HCT116 (cell line): ENCODE data around the gene LGI2. TPM values are rescaled to one million over a fixed set of nuclear protein-coding genes. Genes with fewer than 3 reads are reported as not detected.

Experiments used
- ATAC-seq: fragments of 200-7000 bp; cut with Tn5 transposase; 2 replicates; pipeline ENCODE4 v1.9.1; 2020; ENCODE audit warnings: mild to moderate bottlenecking, moderate library complexity
- BruUV-seq: library from RNA; stranded (reverse); fragments of 400-500 nt; replicated peaks from 2 replicates; lab custom pipeline; 2021; lab: Mats Ljungman, UMichigan
- CTCF ChIA-PET: fragments of 300-600 bp; sonication (Branson Sonifier 250); formaldehyde crosslinking; loops from one replicate; lab custom pipeline; 2021; ENCODE audit warnings: antibody characterized with exemption; lab: Charles Lee
- POLR2A ChIA-PET: fragments of 300-600, 350-600 bp; sonication (Branson Sonifier 250); formaldehyde crosslinking; loops from one replicate; lab custom pipeline; 2021; ENCODE audit warnings: antibody characterized with exemption; lab: Charles Lee
- RAD21 ChIA-PET, 2 experiments: fragments of 300-600 bp; sonication (Branson Sonifier 250); formaldehyde crosslinking; loops; one replicate each; lab custom pipeline; 2023; ENCODE audit warnings: low total read pairs in 2 of 2; ENCODE audit not compliant: uncharacterized antibody in 2 of 2, unreplicated experiment in 2 of 2, low non-redundant PET in 1 of 2; lab: Charles Lee
- DNase-seq: peaks from one replicate; pipeline ENCODE4 v3.0.0-alpha.2; 2010; ENCODE audit warnings: low read depth, low spot score
- H2AFZ ChIP-seq: fragments of 200-600 bp; shearing (Covaris generic), sonication (generic); 2 replicates; pipeline ENCODE4 v1.6.1; 2017; ENCODE audit warnings: low read depth, mixed run types, mixed read lengths, antibody characterized with exemption, low read length; ENCODE audit not compliant: poor library complexity, severe bottlenecking
- H3K27ac ChIP-seq: 2 replicates; pipeline ENCODE4 v1.5.1; 2012; ENCODE audit warnings: low read depth, low read length
- H3K27me3 ChIP-seq: fragments of 200-600 bp; sonication (generic); 2 replicates; pipeline ENCODE4 v1.6.1; 2016; ENCODE audit warnings: mixed run types, low read length, mixed read lengths; ENCODE audit not compliant: insufficient read depth
- H3K36me3 ChIP-seq, 2 experiments: fragments of 200-500 bp in 1 of 2; fragments of 200-600 bp in 1 of 2; sonication (Bioruptor generic) in 1 of 2; sonication (generic) in 1 of 2; 2 replicates each; pipeline versions ENCODE4 v1.5.1 to v1.6.1; 2014 to 2016; ENCODE audit warnings: low read length in 2 of 2, inconsistent platforms in 1 of 2, mixed read lengths in 1 of 2, mixed run types in 1 of 2; ENCODE audit not compliant: insufficient read depth in 2 of 2, control insufficient read depth in 1 of 2
- H3K4me1 ChIP-seq, 2 experiments: fragments of 200-600 bp in 1 of 2; sonication (generic) in 1 of 2; 2 replicates each; pipeline versions ENCODE4 v1.5.1 to v1.6.1; 2012 to 2017; ENCODE audit warnings: low read length in 2 of 2, inconsistent platforms in 1 of 2, mild to moderate bottlenecking in 1 of 2, mixed read lengths in 1 of 2, mixed run types in 1 of 2, moderate library complexity in 1 of 2; ENCODE audit not compliant: insufficient read depth in 2 of 2, control insufficient read depth in 1 of 2
- H3K4me2 ChIP-seq: fragments of 200-600 bp; sonication (generic); 2 replicates; pipeline ENCODE4 v1.6.1; 2017; ENCODE audit warnings: mixed run types, low read length, mixed read lengths
- H3K4me3 ChIP-seq, 2 experiments: fragments of 200-600 bp in 1 of 2; sonication (generic) in 1 of 2; replicated peaks in 1 of 2; 2 replicates each; pipeline ENCODE4 v1.5.1; 2011 to 2016; ENCODE audit warnings: low read length in 2 of 2, control low read depth in 1 of 2, low read depth in 1 of 2, mild to moderate bottlenecking in 1 of 2, mixed read lengths in 1 of 2, mixed run types in 1 of 2
- H3K79me2 ChIP-seq: fragments of 200-600 bp; sonication (generic); 2 replicates; pipeline ENCODE4 v1.6.1; 2017; ENCODE audit warnings: mild to moderate bottlenecking, mixed run types, low read length, moderate library complexity, mixed read lengths; ENCODE audit not compliant: insufficient read depth
- H3K9ac ChIP-seq: fragments of 200-600 bp; sonication (generic); 2 replicates; pipeline ENCODE4 v1.6.1; 2016; ENCODE audit warnings: low read length, mixed read lengths
- H3K9me2 ChIP-seq: fragments of 200-600 bp; sonication (generic), shearing (Covaris generic); 2 replicates; pipeline ENCODE4 v1.6.1; 2017; ENCODE audit warnings: mixed run types, mild to moderate bottlenecking, moderate library complexity; ENCODE audit not compliant: insufficient read depth
- H3K9me3 ChIP-seq, 2 experiments: fragments of 200-500 bp in 1 of 2; fragments of 200-600 bp in 1 of 2; sonication (Bioruptor generic) in 1 of 2; sonication (generic) in 1 of 2; 2 replicates each; pipeline ENCODE4 v1.6.1; 2014 to 2017; ENCODE audit warnings: low read length in 2 of 2, mixed read lengths in 2 of 2, inconsistent platforms in 1 of 2, low read depth in 1 of 2, mild to moderate bottlenecking in 1 of 2, mixed run types in 1 of 2, moderate library complexity in 1 of 2; ENCODE audit not compliant: control insufficient read depth in 1 of 2, insufficient read depth in 1 of 2
- H4K20me1 ChIP-seq: fragments of 200-600 bp; sonication (generic), shearing (Covaris generic); 2 replicates; pipeline ENCODE4 v1.6.1; 2017; ENCODE audit warnings: mixed run types, mild to moderate bottlenecking, moderate library complexity; ENCODE audit not compliant: insufficient read depth
- ATF3 ChIP-seq: IDR thresholded peaks from 2 replicates; pipeline ENCODE4 v1.6.1; 2012
- CEBPB ChIP-seq: IDR thresholded peaks from 2 replicates; pipeline ENCODE4 v1.6.1; 2012; ENCODE audit warnings: low read depth
- CTCF ChIP-seq, 3 experiments: fragments of 200-600 bp in 1 of 3; sonication (generic) in 1 of 3; IDR thresholded peaks in 2 of 3; conservative IDR thresholded peaks in 1 of 3; 2 replicates each; pipeline ENCODE4 v1.5.1; 2012 to 2017; ENCODE audit warnings: low read depth in 2 of 3, low read length in 2 of 3, antibody characterized with exemption in 1 of 3, borderline replicate concordance in 1 of 3, control low read depth in 1 of 3, mild to moderate bottlenecking in 1 of 3, mixed read lengths in 1 of 3, mixed run types in 1 of 3, moderate library complexity in 1 of 3; ENCODE audit not compliant: insufficient read depth in 1 of 3
- EZH2 ChIP-seq: fragments of 200-600 bp; sonication (generic); IDR thresholded peaks from 2 replicates; pipeline ENCODE4 v1.6.1; 2017; ENCODE audit warnings: antibody characterized with exemption, mixed run types
- EZH2phosphoT487 ChIP-seq: fragments of 200-600 bp; IDR thresholded peaks from 2 replicates; pipeline ENCODE4 v1.6.1; 2018; ENCODE audit warnings: antibody characterized with exemption, borderline replicate concordance
- SP1 ChIP-seq: IDR thresholded peaks from 2 replicates; pipeline ENCODE4 v1.6.1; 2012; ENCODE audit warnings: low read depth
- SRF ChIP-seq: IDR thresholded peaks from 2 replicates; pipeline ENCODE4 v1.6.1; 2012; ENCODE audit warnings: low read depth
- ZBTB33 ChIP-seq: IDR thresholded peaks from 2 replicates; pipeline ENCODE4 v1.6.1; 2011; ENCODE audit warnings: mild to moderate bottlenecking, low read length, moderate library complexity; ENCODE audit not compliant: insufficient replicate concordance; ENCODE audit errors: extremely low read depth
- ZFX ChIP-seq: fragments of 450-650 bp; IDR thresholded peaks from 2 replicates; pipeline ENCODE4 v1.6.1; 2017
- intact Hi-C: fragments of 100-400 bp; cut with micrococcal nuclease; formaldehyde crosslinking; loops from 2 replicates; pipeline ENCODE4 v1.10.0; 2022
- total RNA-seq: library from RNA; stranded (reverse); gene quantifications from one replicate; pipeline ENCODE4 v1.2.1, GENCODE V29; 2021; ENCODE audit not compliant: unreplicated experiment

Gene LGI2
- total RNA-seq, 1 experiment from 2014 or later, result not detected

GRCh38 chr4:25051534-25051933 is 20.8 kb upstream of the LGI2 start:
- no peaks in the 10 kb centered on the region for H3K4me1 ChIP-seq
- H3K36me3 ChIP-seq, result no peaks in the 10 kb centered on the region
- H3K27ac ChIP-seq, result no peak overlapping the region
- POLR2A ChIA-PET, result no interaction called here
- no peaks in the 10 kb centered on the region for H4K20me1 ChIP-seq
- H2AFZ ChIP-seq, result no peak overlapping the region
- RAD21 ChIA-PET, result no interaction called here
- intact Hi-C loops, result no loop called here
- 0 out of 2 replicates have a peak, but pooled peaks cover 12% of the 10 kb centered on the region for H3K27me3 ChIP-seq
- ATAC-seq, result no peak
- no peak for DNase-seq
- no peaks in the 10 kb centered on the region for H3K79me2 ChIP-seq
- H3K4me2 ChIP-seq, result no peak overlapping the region
- no peak overlapping the region for H3K4me3 ChIP-seq
- TF ChIP-seq CEBPB (no peak), EZH2phosphoT487 (no peak), ATF3 (no peak), CTCF (IDR thresholded peaks at IDR 0.05 in 2 of 3, conservative IDR thresholded peaks at IDR 0.05 in 1 of 3; ENCODE audit: borderline replicate concordance in 1 of 3, insufficient read depth in 1 of 3, low read depth in 2 of 3, low read length in 2 of 3) (no peak), SRF (no peak), SP1 (no peak), EZH2 (no peak), ZFX (no peak), ZBTB33 (no peak)
- H3K9me3 ChIP-seq, result no peaks in the 10 kb centered on the region
- CTCF ChIA-PET, result no interaction called here
- no peak overlapping the region for H3K9ac ChIP-seq
- BruUV-seq, result no TSS peak
- H3K9me2 ChIP-seq, result no peaks in the 10 kb centered on the region
